Measurements from ENCODE around the gene GON4L.

DNA sequence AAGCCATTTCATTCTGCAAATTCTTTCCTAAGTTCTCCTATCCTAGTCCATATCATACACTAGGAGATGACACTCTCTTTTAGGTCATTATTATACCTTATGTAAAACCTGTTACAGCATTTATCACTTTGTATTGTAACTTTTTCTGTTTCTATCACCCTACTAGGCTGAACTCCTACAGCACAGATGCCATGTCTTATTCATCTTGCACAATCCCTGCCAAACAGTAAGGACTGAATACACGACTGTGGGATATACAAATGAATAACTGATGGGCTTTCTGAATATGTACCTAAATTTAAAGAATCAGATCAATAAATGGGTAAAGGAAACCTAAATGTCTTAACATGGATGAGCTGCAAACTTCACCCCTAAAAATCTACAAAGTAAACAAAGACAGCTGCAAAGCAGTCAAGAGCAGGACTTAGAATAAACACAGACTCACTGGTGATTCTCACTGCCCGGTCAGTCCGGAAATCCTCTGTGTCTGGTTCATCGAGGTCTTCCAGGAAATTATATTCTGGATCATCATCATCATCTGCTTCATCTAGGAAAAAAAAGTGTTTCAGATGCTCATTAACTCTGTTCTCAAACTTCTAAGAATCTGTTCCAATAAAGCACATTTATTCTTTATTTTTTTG, 62.3 kb downstream of the GON4L start:
- TF ChIP-seq, protein P1, sequence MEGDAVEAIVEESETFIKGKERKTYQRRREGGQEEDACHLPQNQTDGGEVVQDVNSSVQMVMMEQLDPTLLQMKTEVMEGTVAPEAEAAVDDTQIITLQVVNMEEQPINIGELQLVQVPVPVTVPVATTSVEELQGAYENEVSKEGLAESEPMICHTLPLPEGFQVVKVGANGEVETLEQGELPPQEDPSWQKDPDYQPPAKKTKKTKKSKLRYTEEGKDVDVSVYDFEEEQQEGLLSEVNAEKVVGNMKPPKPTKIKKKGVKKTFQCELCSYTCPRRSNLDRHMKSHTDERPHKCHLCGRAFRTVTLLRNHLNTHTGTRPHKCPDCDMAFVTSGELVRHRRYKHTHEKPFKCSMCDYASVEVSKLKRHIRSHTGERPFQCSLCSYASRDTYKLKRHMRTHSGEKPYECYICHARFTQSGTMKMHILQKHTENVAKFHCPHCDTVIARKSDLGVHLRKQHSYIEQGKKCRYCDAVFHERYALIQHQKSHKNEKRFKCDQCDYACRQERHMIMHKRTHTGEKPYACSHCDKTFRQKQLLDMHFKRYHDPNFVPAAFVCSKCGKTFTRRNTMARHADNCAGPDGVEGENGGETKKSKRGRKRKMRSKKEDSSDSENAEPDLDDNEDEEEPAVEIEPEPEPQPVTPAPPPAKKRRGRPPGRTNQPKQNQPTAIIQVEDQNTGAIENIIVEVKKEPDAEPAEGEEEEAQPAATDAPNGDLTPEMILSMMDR (IDR thresholded peaks at IDR 0.05): no peak
- TF ChIP-seq, protein P2, sequence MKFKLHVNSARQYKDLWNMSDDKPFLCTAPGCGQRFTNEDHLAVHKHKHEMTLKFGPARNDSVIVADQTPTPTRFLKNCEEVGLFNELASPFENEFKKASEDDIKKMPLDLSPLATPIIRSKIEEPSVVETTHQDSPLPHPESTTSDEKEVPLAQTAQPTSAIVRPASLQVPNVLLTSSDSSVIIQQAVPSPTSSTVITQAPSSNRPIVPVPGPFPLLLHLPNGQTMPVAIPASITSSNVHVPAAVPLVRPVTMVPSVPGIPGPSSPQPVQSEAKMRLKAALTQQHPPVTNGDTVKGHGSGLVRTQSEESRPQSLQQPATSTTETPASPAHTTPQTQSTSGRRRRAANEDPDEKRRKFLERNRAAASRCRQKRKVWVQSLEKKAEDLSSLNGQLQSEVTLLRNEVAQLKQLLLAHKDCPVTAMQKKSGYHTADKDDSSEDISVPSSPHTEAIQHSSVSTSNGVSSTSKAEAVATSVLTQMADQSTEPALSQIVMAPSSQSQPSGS (CRISPR knock-in tag; IDR thresholded peaks at IDR 0.05; ENCODE audit: borderline replicate concordance, low read depth): no peak
- no peak for TF ChIP-seq TEAD4 (CRISPR knock-in tag; IDR thresholded peaks at IDR 0.05)
- no peak for TF ChIP-seq SP1 (CRISPR knock-in tag; conservative IDR thresholded peaks at IDR 0.05)
- TF ChIP-seq GABPB1 (CRISPR knock-in tag; IDR thresholded peaks at IDR 0.05): no peak
- TF ChIP-seq JUN (CRISPR knock-in tag; IDR thresholded peaks at IDR 0.05): no peak
- TF ChIP-seq, protein P3, sequence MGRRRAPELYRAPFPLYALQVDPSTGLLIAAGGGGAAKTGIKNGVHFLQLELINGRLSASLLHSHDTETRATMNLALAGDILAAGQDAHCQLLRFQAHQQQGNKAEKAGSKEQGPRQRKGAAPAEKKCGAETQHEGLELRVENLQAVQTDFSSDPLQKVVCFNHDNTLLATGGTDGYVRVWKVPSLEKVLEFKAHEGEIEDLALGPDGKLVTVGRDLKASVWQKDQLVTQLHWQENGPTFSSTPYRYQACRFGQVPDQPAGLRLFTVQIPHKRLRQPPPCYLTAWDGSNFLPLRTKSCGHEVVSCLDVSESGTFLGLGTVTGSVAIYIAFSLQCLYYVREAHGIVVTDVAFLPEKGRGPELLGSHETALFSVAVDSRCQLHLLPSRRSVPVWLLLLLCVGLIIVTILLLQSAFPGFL (CRISPR knock-in tag; IDR thresholded peaks at IDR 0.05; ENCODE audit: borderline replicate concordance): no peak
- no peak for TF ChIP-seq ATF1 (CRISPR knock-in tag; IDR thresholded peaks at IDR 0.05)
- TF ChIP-seq SMAD3 (CRISPR knock-in tag; IDR thresholded peaks at IDR 0.05; ENCODE audit: borderline replicate concordance): no peak
- TF ChIP-seq, protein P4, sequence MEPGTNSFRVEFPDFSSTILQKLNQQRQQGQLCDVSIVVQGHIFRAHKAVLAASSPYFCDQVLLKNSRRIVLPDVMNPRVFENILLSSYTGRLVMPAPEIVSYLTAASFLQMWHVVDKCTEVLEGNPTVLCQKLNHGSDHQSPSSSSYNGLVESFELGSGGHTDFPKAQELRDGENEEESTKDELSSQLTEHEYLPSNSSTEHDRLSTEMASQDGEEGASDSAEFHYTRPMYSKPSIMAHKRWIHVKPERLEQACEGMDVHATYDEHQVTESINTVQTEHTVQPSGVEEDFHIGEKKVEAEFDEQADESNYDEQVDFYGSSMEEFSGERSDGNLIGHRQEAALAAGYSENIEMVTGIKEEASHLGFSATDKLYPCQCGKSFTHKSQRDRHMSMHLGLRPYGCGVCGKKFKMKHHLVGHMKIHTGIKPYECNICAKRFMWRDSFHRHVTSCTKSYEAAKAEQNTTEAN (CRISPR knock-in tag; IDR thresholded peaks at IDR 0.05): no peak
